Loucy (cell line): ENCODE data around the gene RBM20.

ENCODE experiments used
- H2AFZ ChIP-seq: fragments of 200-600 bp; sonication (generic); 2 replicates; pipeline ENCODE4 v1.6.0; 2016; ENCODE audit warnings: antibody characterized with exemption, mild to moderate bottlenecking, low read length, moderate library complexity
- H3F3A ChIP-seq: fragments of 200-600 bp; 2 replicates; pipeline ENCODE4 v1.6.0; 2016; ENCODE audit warnings: antibody characterized with exemption, low read depth, mild to moderate bottlenecking
- H3K27me3 ChIP-seq: fragments of 200-600 bp; sonication (generic); 2 replicates; pipeline ENCODE4 v1.6.1; 2014; ENCODE audit warnings: low read length, mild to moderate bottlenecking; ENCODE audit not compliant: insufficient read depth, poor library complexity, severe bottlenecking
- H3K36me3 ChIP-seq: fragments of 200-600 bp; sonication (generic); 2 replicates; pipeline ENCODE4 v1.6.1; 2016; ENCODE audit warnings: low read length; ENCODE audit not compliant: insufficient read depth
- H3K4me1 ChIP-seq: fragments of 200-600 bp; sonication (generic); 2 replicates; pipeline ENCODE4 v1.5.1; 2014; ENCODE audit warnings: low read length, mild to moderate bottlenecking; ENCODE audit not compliant: insufficient read depth, poor library complexity, severe bottlenecking
- H3K4me2 ChIP-seq: fragments of 200-600 bp; sonication (generic); 2 replicates; pipeline ENCODE4 v1.6.0; 2014; ENCODE audit warnings: antibody characterized with exemption, low read length, low read depth, mild to moderate bottlenecking; ENCODE audit not compliant: poor library complexity, severe bottlenecking
- H3K4me3 ChIP-seq: fragments of 200-600 bp; sonication (generic); 2 replicates; pipeline ENCODE4 v1.5.1; 2014; ENCODE audit warnings: low read length, mild to moderate bottlenecking, mixed read lengths; ENCODE audit not compliant: poor library complexity, severe bottlenecking
- H3K79me2 ChIP-seq: fragments of 200-600 bp; sonication (generic); 2 replicates; pipeline ENCODE4 v1.6.1; 2014; ENCODE audit warnings: low read length; ENCODE audit not compliant: insufficient read depth
- H3K9ac ChIP-seq: fragments of 200-600 bp; sonication (generic); 2 replicates; pipeline ENCODE4 v1.6.0; 2014; ENCODE audit warnings: mild to moderate bottlenecking, low read depth, low read length, moderate library complexity; ENCODE audit not compliant: poor library complexity, severe bottlenecking
- H3K9me2 ChIP-seq: fragments of 200-600 bp; sonication (generic); replicated peaks from 2 replicates; pipeline ENCODE4 v1.6.1; 2016; ENCODE audit warnings: low read depth, low read length, mixed read lengths
- H3K9me3 ChIP-seq: fragments of 200-600 bp; sonication (generic); 2 replicates; pipeline ENCODE4 v1.6.1; 2014; ENCODE audit warnings: mild to moderate bottlenecking, antibody characterized with exemption, low read length, low read depth; ENCODE audit not compliant: insufficient read depth
- H4K20me1 ChIP-seq: fragments of 200-600 bp; sonication (generic); 2 replicates; pipeline ENCODE4 v1.6.0; 2014; ENCODE audit warnings: antibody characterized with exemption, low read length, mild to moderate bottlenecking; ENCODE audit not compliant: insufficient read depth, poor library complexity, severe bottlenecking
- CTCF ChIP-seq: fragments of 200-600 bp; sonication (generic); conservative IDR thresholded peaks from 2 replicates; pipeline ENCODE4 v1.5.1; 2014; ENCODE audit warnings: mild to moderate bottlenecking, antibody characterized with exemption, low read length
- EZH2phosphoT487 ChIP-seq: fragments of 200-600 bp; IDR thresholded peaks from 2 replicates; pipeline ENCODE4 v1.6.1; 2018; ENCODE audit warnings: antibody characterized with exemption, mild to moderate bottlenecking, moderate library complexity, borderline replicate concordance

The RBM20 gene

GRCh38 chr10:110751850-110752249, 107.7 kb downstream of the RBM20 start:
- no peak overlapping the region for H2AFZ ChIP-seq
- H3K27me3 ChIP-seq = no peaks in the 10 kb centered on the region
- no peaks in the 10 kb centered on the region for H3K9me2 ChIP-seq
- no peak overlapping the region for H3K4me2 ChIP-seq
- no peak overlapping the region for H3K9ac ChIP-seq
- no peaks in the 10 kb centered on the region for H3K36me3 ChIP-seq
- H3K4me1 ChIP-seq = no peaks in the 10 kb centered on the region
- no peaks in the 10 kb centered on the region for H3K79me2 ChIP-seq
- H3F3A ChIP-seq = no peaks in the 10 kb centered on the region
- no peaks in the 10 kb centered on the region for H3K9me3 ChIP-seq
- TF ChIP-seq EZH2phosphoT487 (no peak), CTCF (no peak)
- no peak overlapping the region for H3K4me3 ChIP-seq
- H4K20me1 ChIP-seq = no peaks in the 10 kb centered on the region

GRCh38 chr10:110753462-110753861, 109.3 kb downstream of the RBM20 start:
- Histone ChIP-seq H3F3A (no peaks in the 10 kb centered on the region), H3K9me2 (no peaks in the 10 kb centered on the region), H3K9me3 (no peaks in the 10 kb centered on the region), H3K4me2 (no peak overlapping the region), H4K20me1 (no peaks in the 10 kb centered on the region), H3K4me3 (no peak overlapping the region), H3K27me3 (no peaks in the 10 kb centered on the region), H3K9ac (no peak overlapping the region), H3K79me2 (no peaks in the 10 kb centered on the region), H2AFZ (no peak overlapping the region), H3K4me1 (no peaks in the 10 kb centered on the region), H3K36me3 (no peaks in the 10 kb centered on the region)
- no peak for TF ChIP-seq EZH2phosphoT487
- TF ChIP-seq CTCF = no peak

GRCh38 chr10:110754375-110755105, 110.4 kb downstream of the RBM20 start:
- no peaks in the 10 kb centered on the region for H3K79me2 ChIP-seq
- no peaks in the 10 kb centered on the region for H3K9me2 ChIP-seq
- H3K4me2 ChIP-seq = no peak overlapping the region
- H4K20me1 ChIP-seq = no peaks in the 10 kb centered on the region
- no peak overlapping the region for H3K9ac ChIP-seq
- H3K4me1 ChIP-seq = no peaks in the 10 kb centered on the region
- H3K4me3 ChIP-seq = no peak overlapping the region
- TF ChIP-seq EZH2phosphoT487 = no peak
- no peak for TF ChIP-seq CTCF
- no peaks in the 10 kb centered on the region for H3K9me3 ChIP-seq
- H3F3A ChIP-seq = no peaks in the 10 kb centered on the region
- H2AFZ ChIP-seq = no peak overlapping the region
- H3K27me3 ChIP-seq = no peaks in the 10 kb centered on the region
- no peaks in the 10 kb centered on the region for H3K36me3 ChIP-seq
